Measurements from ENCODE around the gene PTPRO. TPM values are rescaled to one million over a fixed set of nuclear protein-coding genes. Genes with fewer than 3 reads are reported as not detected.

PTPRO gene
- total RNA-seq, 4 donors from 2014 or later: 0.19 to 0.94 (median 0.70) TPM

DNA sequence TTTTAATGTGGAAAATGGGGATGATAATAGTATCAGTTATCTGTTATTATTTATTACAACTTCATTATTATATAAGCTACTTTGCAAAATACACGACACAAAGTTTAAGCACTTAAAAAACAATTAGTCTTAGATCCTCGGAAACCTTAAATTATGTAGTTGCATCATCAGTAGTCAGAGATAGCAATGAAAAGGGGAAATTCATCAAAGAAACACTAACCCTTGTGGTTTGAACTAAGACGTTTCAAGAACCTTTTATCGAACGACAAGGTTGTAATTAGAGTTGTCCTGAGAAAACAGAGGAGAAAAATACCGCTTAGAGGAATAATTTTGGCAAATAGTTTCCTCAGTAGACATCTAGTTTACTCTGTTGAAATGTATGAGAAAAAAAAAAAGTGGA lies 198.5 kb downstream of the PTPRO start:
- intact Hi-C loops (cut with DNase I; ENCODE audit: low total_unique reads): no loop called here
- no peak overlapping the region for H3K27ac ChIP-seq
- no peak for DNase-seq
- TF ChIP-seq POLR2A (IDR thresholded peaks at IDR 0.05): no peak
- TF ChIP-seq, protein P1, sequence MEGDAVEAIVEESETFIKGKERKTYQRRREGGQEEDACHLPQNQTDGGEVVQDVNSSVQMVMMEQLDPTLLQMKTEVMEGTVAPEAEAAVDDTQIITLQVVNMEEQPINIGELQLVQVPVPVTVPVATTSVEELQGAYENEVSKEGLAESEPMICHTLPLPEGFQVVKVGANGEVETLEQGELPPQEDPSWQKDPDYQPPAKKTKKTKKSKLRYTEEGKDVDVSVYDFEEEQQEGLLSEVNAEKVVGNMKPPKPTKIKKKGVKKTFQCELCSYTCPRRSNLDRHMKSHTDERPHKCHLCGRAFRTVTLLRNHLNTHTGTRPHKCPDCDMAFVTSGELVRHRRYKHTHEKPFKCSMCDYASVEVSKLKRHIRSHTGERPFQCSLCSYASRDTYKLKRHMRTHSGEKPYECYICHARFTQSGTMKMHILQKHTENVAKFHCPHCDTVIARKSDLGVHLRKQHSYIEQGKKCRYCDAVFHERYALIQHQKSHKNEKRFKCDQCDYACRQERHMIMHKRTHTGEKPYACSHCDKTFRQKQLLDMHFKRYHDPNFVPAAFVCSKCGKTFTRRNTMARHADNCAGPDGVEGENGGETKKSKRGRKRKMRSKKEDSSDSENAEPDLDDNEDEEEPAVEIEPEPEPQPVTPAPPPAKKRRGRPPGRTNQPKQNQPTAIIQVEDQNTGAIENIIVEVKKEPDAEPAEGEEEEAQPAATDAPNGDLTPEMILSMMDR (IDR thresholded peaks at IDR 0.05 in 4 of 5, conservative IDR thresholded peaks at IDR 0.05 in 1 of 5): no peak
- no peaks in the 10 kb centered on the region for H3K9me3 ChIP-seq
- in situ Hi-C loops (cut with MboI; ENCODE audit: low sequenced_read_pairs in 4 of 4): loop anchor here (5.0 to 10.0 kb wide), 2 partner anchors 246 to 249 kb away; no protein-coding TSS in a partner anchor
- no peaks in the 10 kb centered on the region for H3K4me1 ChIP-seq
- no peaks in the 10 kb centered on the region for H3K36me3 ChIP-seq
- H3K4me3 ChIP-seq: no peak overlapping the region
- H3K27me3 ChIP-seq: peaks cover 0 to 3% (median 0%) of the 10 kb centered on the region in 3 donors
- no peak for ATAC-seq

- peaks cover 0 to 3% (median 0%) of the 10 kb centered on the region in 3 donors for H3K27me3 ChIP-seq
- in situ Hi-C loops (cut with MboI; ENCODE audit: low sequenced_read_pairs in 4 of 4): loop anchor here (5.0 to 10.0 kb wide), 2 partner anchors 248 to 250 kb away; no protein-coding TSS in a partner anchor
- intact Hi-C loops (cut with DNase I; ENCODE audit: low total_unique reads): loop anchor here (2.0 kb wide), 1 partner anchor 246 kb away; no protein-coding TSS in a partner anchor
- DNase-seq: no peak
- H3K4me1 ChIP-seq: no peaks in the 10 kb centered on the region
- no peak overlapping the region for H3K4me3 ChIP-seq
- ATAC-seq: peak in 1 of 2 donors; percentile 62
- H3K36me3 ChIP-seq: no peaks in the 10 kb centered on the region
- TF ChIP-seq, protein P1 (IDR thresholded peaks at IDR 0.05 in 4 of 5, conservative IDR thresholded peaks at IDR 0.05 in 1 of 5): peak in 4 of 5 experiments; percentile 13 to 48 (median 39)
- TF ChIP-seq POLR2A (IDR thresholded peaks at IDR 0.05): no peak
- H3K9me3 ChIP-seq: no peaks in the 10 kb centered on the region
- no peak overlapping the region for H3K27ac ChIP-seq
Observed at GRCh38 chr12:15522574-15523187, 200.4 kb downstream of the PTPRO start.

DNA sequence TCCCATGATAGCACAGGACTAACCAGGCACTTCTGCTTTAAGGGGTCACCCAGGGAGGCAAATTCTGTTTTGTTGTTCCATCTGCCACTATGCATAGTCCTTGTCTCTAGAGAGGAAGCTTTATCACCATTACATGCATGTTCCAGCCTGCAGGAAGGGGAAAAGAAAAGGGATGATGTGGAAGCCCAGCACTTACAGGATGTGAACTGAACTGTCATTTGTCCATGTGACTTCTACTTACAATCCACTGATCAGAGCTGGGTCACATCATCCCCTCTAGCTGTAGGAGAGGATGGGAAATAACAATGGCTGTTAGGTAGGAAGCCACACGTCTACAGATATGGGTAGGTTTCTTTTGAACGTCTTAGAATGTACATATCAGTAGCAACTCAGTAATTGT lies 203.1 kb downstream of the PTPRO start:
- Histone ChIP-seq H3K4me3 (no peak overlapping the region), H3K4me1 (no peaks in the 10 kb centered on the region), H3K27ac (no peak overlapping the region), H3K36me3 (no peaks in the 10 kb centered on the region), H3K27me3 (peaks cover 0 to 3% (median 0%) of the 10 kb centered on the region in 3 donors), H3K9me3 (no peaks in the 10 kb centered on the region)
- DNase-seq: no peak
- TF ChIP-seq, protein P1 (IDR thresholded peaks at IDR 0.05 in 4 of 5, conservative IDR thresholded peaks at IDR 0.05 in 1 of 5): no peak
- no peak for TF ChIP-seq POLR2A (IDR thresholded peaks at IDR 0.05)
- intact Hi-C loops (cut with DNase I; ENCODE audit: low total_unique reads): no loop called here
- in situ Hi-C loops (cut with MboI; ENCODE audit: low sequenced_read_pairs in 4 of 4): loop anchor here in 3 of 4 donors (10.0 kb wide), 1 partner anchor 251 kb away; no protein-coding TSS in a partner anchor
- no peak for ATAC-seq

DNA sequence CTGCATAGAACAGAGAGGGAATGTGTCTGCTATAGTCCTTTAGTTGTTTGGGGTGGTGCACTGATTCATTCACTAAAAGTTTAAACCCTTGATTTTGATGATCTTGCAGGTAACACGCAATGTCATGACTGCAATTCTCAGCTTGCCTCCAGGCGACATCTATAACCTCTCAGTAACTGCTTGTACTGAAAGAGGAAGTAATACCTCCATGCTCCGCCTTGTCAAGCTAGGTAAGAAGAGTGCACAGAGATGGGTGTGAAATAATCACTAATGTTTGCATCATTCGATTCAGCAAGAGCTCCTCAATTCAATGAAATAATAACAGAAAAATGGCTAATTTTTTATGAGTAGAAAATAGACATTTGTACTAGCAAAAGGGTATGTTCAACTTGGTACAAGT lies 203.7 kb downstream of the PTPRO start:
- intact Hi-C loops (cut with DNase I; ENCODE audit: low total_unique reads) (no loop called here), in situ Hi-C loops (cut with MboI; ENCODE audit: low sequenced_read_pairs in 4 of 4) (loop anchor here in 3 of 4 donors (10.0 kb wide), 1 partner anchor 251 kb away; no protein-coding TSS in a partner anchor)
- ATAC-seq: no peak

More for the DNA sequence above, 203.7 kb downstream of the PTPRO start:
- Histone ChIP-seq H3K9me3 (no peaks in the 10 kb centered on the region), H3K4me1 (no peaks in the 10 kb centered on the region), H3K27ac (no peak overlapping the region), H3K4me3 (no peak overlapping the region), H3K27me3 (peaks cover 0 to 3% (median 0%) of the 10 kb centered on the region in 3 donors), H3K36me3 (no peaks in the 10 kb centered on the region)
- no peak for DNase-seq
- TF ChIP-seq POLR2A (IDR thresholded peaks at IDR 0.05): no peak
- TF ChIP-seq, protein P1 (IDR thresholded peaks at IDR 0.05 in 4 of 5, conservative IDR thresholded peaks at IDR 0.05 in 1 of 5): no peak

Data from gastrocnemius medialis (tissue), 4 donors.